ENCODE data around the gene SLC4A2.
"Not testable (repeated sequence)": the region's sequence is repeated elsewhere in the genome, so short reads cannot be mapped to it uniquely, and the experiment has no call there.

SLC4A2 gene, protein sequence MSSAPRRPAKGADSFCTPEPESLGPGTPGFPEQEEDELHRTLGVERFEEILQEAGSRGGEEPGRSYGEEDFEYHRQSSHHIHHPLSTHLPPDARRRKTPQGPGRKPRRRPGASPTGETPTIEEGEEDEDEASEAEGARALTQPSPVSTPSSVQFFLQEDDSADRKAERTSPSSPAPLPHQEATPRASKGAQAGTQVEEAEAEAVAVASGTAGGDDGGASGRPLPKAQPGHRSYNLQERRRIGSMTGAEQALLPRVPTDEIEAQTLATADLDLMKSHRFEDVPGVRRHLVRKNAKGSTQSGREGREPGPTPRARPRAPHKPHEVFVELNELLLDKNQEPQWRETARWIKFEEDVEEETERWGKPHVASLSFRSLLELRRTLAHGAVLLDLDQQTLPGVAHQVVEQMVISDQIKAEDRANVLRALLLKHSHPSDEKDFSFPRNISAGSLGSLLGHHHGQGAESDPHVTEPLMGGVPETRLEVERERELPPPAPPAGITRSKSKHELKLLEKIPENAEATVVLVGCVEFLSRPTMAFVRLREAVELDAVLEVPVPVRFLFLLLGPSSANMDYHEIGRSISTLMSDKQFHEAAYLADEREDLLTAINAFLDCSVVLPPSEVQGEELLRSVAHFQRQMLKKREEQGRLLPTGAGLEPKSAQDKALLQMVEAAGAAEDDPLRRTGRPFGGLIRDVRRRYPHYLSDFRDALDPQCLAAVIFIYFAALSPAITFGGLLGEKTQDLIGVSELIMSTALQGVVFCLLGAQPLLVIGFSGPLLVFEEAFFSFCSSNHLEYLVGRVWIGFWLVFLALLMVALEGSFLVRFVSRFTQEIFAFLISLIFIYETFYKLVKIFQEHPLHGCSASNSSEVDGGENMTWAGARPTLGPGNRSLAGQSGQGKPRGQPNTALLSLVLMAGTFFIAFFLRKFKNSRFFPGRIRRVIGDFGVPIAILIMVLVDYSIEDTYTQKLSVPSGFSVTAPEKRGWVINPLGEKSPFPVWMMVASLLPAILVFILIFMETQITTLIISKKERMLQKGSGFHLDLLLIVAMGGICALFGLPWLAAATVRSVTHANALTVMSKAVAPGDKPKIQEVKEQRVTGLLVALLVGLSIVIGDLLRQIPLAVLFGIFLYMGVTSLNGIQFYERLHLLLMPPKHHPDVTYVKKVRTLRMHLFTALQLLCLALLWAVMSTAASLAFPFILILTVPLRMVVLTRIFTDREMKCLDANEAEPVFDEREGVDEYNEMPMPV

DNA sequence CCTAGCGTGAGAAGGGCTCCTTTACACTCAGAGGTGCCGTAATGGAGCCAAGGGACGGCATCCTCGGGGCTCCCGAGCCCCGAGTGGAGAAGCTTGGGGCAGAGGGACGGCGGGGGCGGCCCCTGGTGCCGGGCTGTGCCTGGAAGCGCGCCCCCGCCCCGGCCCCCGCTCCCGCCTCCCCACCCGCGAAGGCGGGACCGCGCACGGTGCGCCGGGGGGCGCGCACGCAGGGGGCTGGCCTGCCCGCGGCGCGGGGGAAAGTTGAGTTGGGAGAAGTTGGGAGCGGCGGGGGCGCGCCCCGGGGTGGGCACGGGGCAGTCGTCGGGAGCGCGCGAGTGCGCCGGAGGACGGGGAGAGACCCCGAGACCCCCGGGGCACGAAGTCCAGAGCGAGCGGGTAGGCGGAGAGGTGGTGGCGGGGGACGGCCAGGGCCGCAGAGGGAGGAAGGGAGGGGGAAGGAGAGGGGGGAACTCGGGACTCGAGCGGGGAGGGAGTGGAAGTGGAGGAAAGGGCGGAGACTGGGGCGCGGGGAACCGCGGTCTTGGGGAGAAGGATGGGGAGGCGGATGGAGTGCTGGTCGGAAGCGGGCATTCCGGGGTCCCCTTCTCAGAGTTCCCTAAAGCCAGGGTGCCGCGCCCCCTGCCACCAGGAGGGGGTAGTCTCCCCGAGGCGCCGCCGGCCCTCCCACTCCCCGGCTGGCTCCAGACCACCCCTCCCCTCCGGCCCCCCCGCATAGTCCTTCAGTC is at the start of gene SLC4A2:
TSS of gene SLC4A2 (plus strand) at position 223 of the 746 bp plus-strand sequence. CDS start 2,399 bp downstream, outside the sequence.
- DNase-seq, result peak; percentile 79

DNA sequence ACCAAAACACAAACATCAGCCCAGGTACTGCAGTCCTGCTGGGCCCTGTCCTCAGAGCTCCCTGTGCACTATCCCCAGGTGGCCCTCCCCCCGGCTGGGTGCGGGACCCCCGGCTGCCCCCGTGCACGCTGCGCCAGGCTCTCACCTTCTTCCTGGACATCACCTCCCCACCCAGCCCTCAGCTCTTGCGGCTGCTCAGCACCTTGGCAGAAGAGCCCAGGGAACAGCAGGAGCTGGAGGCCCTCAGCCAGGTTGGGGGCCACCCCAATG is 49.4 kb upstream of the SLC4A2 start:
- DNase-seq, result no peak

DNA sequence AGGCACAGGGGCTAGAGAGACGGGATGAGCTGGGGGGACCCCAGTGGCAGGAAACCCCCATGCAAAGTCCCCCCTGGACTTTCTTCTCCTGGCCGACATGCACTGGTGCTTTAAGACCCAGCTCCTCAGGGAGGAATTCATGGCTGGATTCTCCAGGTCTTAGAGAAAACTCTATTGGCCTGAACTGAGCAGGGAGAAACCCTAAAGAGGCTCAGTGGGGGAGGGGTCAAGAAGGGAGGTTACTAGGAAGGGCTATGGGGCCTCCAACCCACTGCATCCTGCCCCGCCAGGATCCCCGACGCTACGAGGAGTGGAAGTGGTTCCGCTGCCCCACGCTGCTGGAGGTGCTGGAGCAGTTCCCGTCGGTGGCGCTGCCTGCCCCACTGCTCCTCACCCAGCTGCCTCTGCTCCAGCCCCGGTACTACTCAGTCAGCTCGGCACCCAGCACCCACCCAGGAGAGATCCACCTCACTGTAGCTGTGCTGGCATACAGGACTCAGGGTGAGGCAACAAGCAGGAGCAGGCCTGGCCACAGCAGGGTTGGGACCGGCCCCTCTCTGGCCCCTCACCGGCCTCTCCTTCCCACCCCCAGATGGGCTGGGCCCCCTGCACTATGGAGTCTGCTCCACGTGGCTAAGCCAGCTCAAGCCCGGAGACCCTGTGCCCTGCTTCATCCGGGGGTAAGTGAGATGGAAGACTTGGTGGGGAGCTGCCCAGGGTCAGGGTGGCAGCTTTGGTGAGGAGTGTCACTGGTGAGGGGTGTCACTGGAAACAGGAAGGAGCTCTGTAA is 48.9 kb upstream of the SLC4A2 start:
- DNase-seq, result peak; percentile 73

DNA sequence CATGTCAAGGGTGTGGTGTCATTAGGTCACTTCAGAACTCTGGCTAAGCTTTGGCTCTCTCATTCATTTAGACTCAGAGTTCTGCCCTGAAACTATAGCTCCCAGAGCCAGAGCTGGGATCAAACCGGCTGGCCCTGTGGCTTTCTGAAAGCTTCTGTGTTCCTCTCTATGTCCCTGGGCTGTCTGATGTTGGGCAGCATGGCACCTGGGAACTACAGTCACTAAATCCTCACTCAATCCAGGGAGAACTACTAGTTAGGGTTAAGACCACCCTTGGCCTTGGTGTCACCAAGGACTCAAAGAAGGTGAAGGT is 48.3 kb upstream of the SLC4A2 start:
- no peak for DNase-seq

DNA sequence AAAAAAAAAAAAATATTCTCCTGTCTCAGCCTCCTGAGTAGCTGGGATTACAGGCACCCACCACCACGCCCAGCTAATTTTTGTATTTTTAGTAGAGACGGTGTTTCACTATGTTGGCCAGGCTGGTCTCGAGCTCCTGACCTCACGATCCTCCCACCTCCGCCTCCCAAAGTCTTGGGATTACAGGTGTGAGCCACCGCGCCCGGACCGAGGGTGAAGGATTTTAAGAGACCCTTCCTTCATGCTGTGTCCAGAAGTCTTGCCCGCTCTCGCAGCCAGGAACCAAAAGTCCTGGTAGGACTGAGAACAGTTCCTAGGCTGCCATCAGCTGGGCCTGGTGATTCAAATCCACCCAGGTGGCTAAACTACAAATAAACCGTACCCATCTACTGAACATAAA is 47.8 kb upstream of the SLC4A2 start:
- not testable (repeated sequence) for DNase-seq

DNA sequence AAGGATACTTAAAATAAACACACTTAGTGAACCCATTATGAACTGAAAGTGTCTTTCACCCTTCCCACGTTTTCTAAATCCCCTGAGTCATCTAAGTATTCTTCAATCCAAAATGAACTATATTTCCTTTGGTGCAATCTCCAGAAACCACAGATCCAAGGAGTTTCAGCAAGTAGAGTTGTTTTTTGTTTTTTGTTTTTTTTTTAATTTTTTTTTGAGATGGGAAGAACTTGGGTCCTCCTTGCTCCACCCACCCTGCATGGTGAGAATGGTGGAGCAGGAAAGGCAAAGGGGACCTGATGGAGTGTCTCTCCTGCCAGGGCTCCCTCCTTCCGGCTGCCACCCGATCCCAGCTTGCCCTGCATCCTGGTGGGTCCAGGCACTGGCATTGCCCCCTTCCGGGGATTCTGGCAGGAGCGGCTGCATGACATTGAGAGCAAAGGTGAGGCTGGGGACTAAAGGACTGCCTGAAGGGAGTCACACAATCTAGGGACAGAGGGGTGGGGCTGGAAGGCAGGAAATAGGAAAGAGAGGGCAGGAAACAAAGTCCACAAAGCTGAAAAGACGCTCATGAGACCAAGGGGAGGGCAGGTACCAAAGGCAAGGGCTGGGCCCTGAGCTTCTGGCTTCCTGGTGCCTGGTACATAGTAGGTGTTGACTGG is 47.2 kb upstream of the SLC4A2 start:
- no peak for DNase-seq

DNA sequence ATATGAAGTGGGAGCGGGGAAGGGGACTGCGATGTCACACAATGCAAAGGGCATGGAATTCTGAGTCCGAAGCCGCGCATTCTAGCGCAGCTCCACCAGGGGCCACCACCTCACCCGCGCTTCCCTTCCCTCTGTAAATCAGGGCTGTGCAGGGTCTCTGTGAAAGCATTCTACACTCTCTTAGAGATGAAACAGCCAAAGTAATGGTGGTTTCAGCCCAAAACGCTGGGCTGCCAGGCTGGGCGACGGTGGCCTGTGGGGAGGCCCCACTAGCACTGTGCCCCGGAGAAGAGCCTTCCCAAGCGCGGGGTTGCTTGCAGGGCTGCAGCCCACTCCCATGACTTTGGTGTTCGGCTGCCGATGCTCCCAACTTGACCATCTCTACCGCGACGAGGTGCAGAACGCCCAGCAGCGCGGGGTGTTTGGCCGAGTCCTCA is 46.5 kb upstream of the SLC4A2 start:
- peak; percentile 84 for DNase-seq

DNA sequence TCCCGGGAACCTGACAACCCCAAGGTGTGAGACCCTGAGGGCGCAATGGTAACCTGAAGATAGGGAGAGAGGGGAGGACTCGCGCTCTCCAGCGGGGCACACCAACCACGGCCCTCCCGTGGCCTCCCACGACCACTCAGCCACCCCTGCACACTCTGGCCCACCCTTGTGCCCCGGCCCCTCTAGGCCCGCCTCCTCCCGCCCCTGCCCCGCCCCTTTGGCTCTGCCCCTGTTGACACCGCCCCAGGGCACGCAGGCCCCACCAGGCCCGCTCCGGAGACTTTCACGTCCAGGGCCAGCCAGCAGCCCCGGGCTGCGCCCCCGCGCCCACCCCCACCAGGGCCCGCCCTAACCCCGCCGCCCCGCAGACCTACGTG is 46.0 kb upstream of the SLC4A2 start:
- no peak for DNase-seq

DNA sequence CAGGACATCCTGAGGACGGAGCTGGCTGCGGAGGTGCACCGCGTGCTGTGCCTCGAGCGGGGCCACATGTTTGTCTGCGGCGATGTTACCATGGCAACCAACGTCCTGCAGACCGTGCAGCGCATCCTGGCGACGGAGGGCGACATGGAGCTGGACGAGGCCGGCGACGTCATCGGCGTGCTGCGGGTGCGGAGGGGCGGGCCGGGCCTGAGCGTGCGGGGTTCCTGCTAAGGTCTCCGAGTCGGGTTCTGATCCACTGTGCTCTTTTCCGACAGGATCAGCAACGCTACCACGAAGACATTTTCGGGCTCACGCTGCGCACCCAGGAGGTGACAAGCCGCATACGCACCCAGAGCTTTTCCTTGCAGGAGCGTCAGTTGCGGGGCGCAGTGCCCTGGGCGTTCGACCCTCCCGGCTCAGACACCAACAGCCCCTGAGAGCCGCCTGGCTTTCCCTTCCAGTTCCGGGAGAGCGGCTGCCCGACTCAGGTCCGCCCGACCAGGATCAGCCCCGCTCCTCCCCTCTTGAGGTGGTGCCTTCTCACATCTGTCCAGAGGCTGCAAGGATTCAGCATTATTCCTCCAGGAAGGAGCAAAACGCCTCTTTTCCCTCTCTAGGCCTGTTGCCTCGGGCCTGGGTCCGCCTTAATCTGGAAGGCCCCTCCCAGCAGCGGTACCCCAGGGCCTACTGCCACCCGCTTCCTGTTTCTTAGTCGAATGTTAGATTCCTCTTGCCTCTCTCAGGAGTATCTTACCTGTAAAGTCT is 45.5 kb upstream of the SLC4A2 start:
- DNase-seq, result peak; percentile 85

DNA sequence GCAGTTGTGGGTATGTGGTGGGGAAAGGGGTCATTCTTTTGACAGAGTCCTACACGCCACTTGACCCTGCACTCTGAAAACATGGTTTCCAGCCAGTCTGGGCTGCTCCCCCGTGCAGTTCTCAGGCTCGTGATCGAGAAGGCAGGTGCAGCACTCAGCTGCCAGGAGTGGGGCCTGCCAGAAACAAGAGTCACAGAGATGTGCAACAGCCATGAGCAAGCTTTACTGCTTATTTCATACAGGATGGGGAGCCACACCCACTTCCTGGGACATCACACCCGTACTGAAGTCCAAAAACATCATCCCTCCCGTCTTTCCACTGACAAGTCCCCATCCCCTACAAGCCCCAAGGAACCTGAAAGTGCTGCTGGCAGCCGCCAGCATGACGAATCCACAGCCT is 44.4 kb upstream of the SLC4A2 start:
- no peak for DNase-seq

DNA sequence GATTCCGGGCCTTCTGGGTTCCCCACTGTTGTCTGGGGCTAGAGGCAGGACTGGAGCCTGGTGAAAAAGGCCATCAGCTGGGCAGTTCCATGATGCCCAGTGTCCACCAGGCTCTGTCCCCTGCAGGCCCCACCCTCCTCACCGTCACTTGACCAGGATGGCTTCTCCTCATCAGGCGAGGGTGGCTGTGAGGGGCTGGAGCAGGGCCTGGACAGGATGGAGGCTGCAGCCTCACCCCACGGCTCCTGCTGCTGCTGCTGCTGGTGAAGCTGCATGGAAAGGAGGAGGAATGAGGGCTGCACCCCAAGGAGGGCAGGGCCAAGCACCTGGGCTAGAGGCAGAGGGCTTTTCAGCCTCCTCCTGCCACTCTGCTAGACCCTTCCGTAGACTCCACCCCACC is 43.4 kb upstream of the SLC4A2 start:
- no peak for DNase-seq

DNA sequence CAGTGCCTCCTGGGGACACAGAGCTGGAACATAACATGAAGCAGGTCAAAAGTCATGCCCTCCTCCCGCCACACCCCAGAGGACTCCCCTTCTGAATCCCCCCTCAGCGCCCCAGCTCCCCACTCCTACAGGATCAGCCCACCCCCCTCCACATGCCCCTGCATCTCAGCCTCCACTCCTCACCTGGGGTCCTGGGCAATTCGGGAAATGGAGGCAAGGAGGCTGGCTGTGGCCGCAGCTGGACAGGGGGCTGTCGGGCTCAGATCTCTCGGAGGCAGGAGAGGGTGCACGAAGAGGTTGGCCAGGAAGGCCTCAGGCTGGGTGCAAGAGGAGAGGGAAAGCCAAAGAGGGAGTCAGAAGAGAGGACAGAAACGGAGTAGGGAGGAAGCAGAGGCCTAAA is 42.9 kb upstream of the SLC4A2 start:
- DNase-seq, result no peak

DNA sequence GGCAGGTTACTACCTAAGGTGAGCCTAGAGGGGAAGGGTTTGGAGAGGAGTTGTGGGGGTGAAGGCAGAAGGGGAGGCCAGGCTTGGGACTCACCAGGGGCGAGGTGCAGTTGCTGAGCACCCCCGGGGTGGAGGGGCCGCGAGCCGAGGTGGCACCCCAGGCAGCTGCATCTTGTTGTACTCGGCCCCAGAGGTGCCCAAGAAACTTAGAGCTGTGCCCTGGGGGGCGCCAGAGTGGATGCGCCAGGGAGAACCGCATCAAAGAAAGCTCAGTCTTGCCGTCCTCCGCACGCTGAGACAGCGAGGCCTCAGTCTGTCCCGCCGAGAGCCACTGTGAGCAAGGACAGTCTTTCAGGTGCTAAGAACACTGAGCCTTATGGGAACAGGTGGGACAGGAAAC is 42.4 kb upstream of the SLC4A2 start:
- no peak for DNase-seq

DNA sequence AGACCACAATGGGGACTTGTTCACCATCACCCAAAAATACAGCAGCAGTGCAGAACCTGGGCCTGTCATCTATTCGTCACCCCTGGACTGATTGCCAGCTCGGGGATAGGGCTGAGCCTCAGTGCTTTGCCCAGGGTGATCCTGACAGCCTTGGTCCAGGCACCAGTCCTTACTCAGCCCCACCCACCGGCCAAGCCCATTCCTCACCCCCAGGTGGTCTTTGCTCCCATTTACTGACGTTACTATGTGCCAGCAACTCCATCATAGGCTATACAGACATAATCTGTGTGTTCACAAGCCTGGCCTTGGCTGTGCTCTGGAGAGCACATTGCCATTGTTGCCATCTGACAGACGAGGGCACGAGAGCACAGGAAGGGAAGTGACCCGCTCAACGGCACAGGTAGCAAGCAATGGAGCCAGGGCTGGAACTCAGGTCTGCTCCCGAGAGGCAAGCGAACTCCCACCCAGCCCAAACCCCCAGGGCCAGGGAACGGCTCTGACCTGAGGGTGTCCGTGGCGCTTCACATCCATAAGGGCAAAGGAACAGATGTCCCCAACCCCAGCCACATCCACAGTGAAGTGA is 41.9 kb upstream of the SLC4A2 start:
- DNase-seq, result no peak

DNA sequence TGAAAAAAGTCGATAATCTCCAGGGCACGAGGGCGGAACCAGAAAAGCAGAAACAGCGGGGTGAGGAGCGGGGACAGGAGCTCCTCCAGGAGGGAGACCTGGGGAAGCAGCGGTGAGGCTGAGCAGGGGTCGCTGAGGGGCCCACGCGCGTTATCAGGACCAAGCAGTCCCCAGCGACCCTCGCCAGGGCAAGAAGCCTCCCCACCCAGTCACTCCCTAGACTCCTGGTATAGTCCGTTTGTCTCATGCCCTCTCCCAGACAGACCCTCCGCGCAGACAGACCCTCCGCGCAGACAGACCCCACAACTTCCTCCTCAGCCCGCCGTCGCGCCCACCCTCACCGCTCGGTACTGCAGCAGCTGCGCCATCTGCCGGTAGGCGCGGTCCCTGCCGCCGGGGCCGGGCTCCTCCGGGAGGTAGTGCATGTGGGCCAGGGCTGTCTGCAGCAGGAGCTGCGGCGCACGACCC is 41.4 kb upstream of the SLC4A2 start:
- DNase-seq, result peak; percentile 92

DNA sequence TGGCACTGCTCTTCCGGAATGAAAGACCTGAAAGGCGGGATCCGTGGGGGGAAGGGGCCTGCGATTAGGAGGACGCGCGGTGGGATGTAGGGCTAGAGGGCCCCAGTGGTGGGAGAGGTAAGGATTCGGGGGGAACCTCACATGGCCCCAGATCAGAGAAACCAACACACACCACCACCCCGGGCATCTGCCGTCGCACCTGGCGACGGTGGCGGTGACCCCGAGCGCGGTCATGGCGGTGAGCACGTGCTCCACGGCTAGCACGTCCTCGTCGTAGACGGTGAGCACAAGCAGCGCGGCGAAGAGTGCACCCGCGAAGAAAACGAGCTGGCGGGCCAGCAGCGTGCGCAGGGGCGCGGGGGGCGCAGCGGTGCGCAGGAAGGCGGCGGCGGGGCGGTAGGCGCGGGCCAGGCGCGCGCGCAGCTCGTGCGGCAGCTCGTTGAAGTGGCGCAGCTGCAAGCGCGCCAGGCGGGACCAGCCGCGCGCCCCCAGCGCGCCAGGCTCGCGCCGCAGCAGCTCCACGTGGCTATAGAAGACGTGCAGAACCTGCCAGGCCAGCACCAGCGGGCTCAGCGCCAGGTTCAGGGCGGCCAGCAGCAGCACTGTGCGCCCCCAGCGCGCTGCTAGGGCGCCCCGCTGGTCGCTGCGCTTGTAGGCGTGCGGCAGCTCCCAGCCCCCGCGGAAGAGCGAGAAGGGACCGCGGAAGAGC is 40.8 kb upstream of the SLC4A2 start:
- no peak for DNase-seq

DNA sequence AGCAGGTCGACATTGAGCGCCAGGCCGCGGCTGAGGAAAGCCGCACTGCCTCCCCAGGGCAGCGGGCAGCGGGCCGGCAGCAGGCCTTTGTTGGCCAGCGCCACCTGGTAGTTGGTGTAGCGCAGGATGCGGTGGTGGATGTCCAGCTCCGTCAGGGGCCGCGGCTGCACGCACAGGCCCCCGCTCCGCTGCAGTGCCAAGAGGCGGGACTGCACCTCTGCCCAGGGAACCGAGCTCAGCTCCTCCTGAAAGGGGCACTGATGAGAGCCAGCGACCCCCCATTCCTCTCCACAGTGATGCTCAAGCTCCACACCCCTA is 40.3 kb upstream of the SLC4A2 start:
- DNase-seq, result no peak

DNA sequence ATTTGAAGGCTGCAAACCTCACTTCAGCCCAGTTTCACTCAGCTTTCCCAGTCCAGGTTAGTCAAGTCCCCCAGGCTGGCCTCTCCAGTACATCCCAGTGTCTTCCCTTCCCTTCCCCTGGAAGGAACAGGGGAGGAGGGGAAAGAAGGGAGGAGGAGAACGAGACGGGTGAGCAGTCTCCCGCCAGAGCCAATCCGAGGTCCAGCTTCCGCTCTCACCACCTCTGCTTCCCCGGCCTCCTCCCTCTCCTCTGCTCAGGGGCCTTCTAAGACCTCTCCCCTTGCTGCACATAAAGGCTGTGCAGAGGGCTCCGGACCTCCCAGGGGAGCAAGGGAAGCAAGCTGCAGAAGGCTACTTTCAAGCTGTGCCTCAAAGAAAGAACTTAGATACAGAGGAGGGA is 39.2 kb upstream of the SLC4A2 start:
- DNase-seq, result peak; percentile 88

DNA sequence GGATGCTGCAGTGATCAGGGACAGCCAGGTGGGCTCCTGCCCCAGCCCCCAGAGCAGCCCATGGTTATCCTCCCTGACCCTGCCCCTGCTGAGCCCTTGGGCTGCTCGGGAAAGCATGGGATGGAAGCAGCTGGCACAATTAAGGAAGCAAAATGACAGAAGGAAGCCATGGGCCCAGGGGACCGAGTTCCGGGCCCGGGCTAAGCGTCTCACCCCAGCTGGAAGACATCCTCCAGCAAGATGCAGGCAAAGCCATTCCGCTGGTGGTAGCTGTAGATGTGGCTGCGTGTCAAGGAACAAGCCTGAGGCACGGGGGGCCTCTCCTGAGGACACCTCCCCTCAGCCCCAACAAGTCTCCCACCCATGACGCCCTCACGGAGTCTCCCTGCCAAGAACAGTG is 36.2 kb upstream of the SLC4A2 start:
- DNase-seq, result no peak
